Hepatocyte (in vitro differentiated cells): ENCODE results near the gene YES1. TPM values are rescaled to one million over a fixed set of nuclear protein-coding genes. Genes with fewer than 3 reads are reported as not detected.

Source experiments
- DNase-seq: peaks from one replicate; pipeline ENCODE4 v3.0.0-alpha.2; 2016; ENCODE audit warnings: low spot score
- H2AFZ ChIP-seq: fragments of 200-600 bp; sonication (generic); 2 replicates; pipeline ENCODE4 v1.6.0; 2016; ENCODE audit warnings: antibody characterized with exemption, mild to moderate bottlenecking
- H3K27ac ChIP-seq: fragments of 200-600 bp; sonication (generic); 2 replicates; pipeline ENCODE4 v1.5.1; 2016; ENCODE audit warnings: mild to moderate bottlenecking
- H3K27me3 ChIP-seq: fragments of 200-600 bp; sonication (generic); 2 replicates; pipeline ENCODE4 v1.6.1; 2016
- H3K36me3 ChIP-seq: fragments of 200-600 bp; sonication (generic); replicated peaks from 2 replicates; pipeline ENCODE4 v1.5.1; 2016; ENCODE audit warnings: low read depth; ENCODE audit not compliant: insufficient read depth
- H3K4me1 ChIP-seq: fragments of 200-600 bp; sonication (generic); 2 replicates; pipeline ENCODE4 v1.5.1; 2016; ENCODE audit warnings: mild to moderate bottlenecking, moderate library complexity; ENCODE audit not compliant: insufficient read depth
- H3K4me2 ChIP-seq: fragments of 200-600 bp; sonication (generic); 2 replicates; pipeline ENCODE4 v1.6.0; 2016
- H3K4me3 ChIP-seq: fragments of 200-600 bp; sonication (generic); 2 replicates; pipeline ENCODE4 v1.5.1; 2016; ENCODE audit warnings: mild to moderate bottlenecking
- H3K79me2 ChIP-seq: fragments of 200-600 bp; sonication (generic); 2 replicates; pipeline ENCODE4 v1.6.0; 2017; ENCODE audit warnings: mild to moderate bottlenecking
- H3K9me2 ChIP-seq: fragments of 200-600 bp; sonication (generic); replicated peaks from 2 replicates; pipeline ENCODE4 v1.6.0; 2017; ENCODE audit warnings: mild to moderate bottlenecking; ENCODE audit not compliant: insufficient read depth
- H3K9me3 ChIP-seq: fragments of 200-600 bp; sonication (generic); 2 replicates; pipeline ENCODE4 v1.5.1; 2016; ENCODE audit warnings: low read depth, mild to moderate bottlenecking
- H4K20me1 ChIP-seq: fragments of 200-600 bp; sonication (generic); 2 replicates; pipeline ENCODE4 v1.6.0; 2016; ENCODE audit warnings: mild to moderate bottlenecking; ENCODE audit not compliant: insufficient read depth, poor library complexity, severe bottlenecking
- CTCF ChIP-seq: fragments of 200-600 bp; sonication (generic); IDR thresholded peaks from 2 replicates; pipeline ENCODE4 v1.5.1; 2016; ENCODE audit warnings: antibody characterized with exemption, mild to moderate bottlenecking; ENCODE audit not compliant: poor library complexity
- EZH2 ChIP-seq: fragments of 200-600 bp; sonication (generic); IDR thresholded peaks from 2 replicates; pipeline ENCODE4 v1.6.1; 2016; ENCODE audit warnings: antibody characterized with exemption, mild to moderate bottlenecking, borderline replicate concordance
- EZH2phosphoT487 ChIP-seq: fragments of 200-600 bp; sonication (generic); IDR thresholded peaks from one replicate; pipeline ENCODE4 v1.6.1; 2018; ENCODE audit warnings: antibody characterized with exemption, mild to moderate bottlenecking, low read depth, moderate library complexity; ENCODE audit not compliant: unreplicated experiment, severe bottlenecking
- WGBS: methylation state at CpG from one replicate; pipeline ENCODE4 v1.1.6; 2016; ENCODE audit warnings: low lambda C conversion rate; ENCODE audit errors: missing lambda C conversion rate; 5-methylcytosine and 5-hydroxymethylcytosine counted together
- polyA plus RNA-seq: library from polyadenylated mRNA; unstranded; fragments of >200 nt; fragmentation: Nextera tagmentation; extraction: Ambion mirVana; gene quantifications from 2 replicates; pipeline ENCODE4 v1.2.1, GENCODE V29; 2016
- total RNA-seq: library from RNA; depleted of rRNA; stranded (reverse); fragments of >200 nt; gene quantifications from 2 replicates; pipeline ENCODE4 v1.2.3, GENCODE V29; 2014

Gene YES1
- total and polyA plus RNA-seq, 2 experiments from 2014 or later: 25.2 to 108 TPM

GRCh38 chr18:816088-816653 lies 4.1 kb upstream of the YES1 start:
- no peak for DNase-seq
- H3K9me2 ChIP-seq: no peaks in the 10 kb centered on the region
- H3K4me2 ChIP-seq: no peak overlapping the region
- no peak overlapping the region for H3K4me3 ChIP-seq
- no peak overlapping the region for H2AFZ ChIP-seq
- no peak overlapping the region for H3K27ac ChIP-seq
- peaks cover under 1% of the 10 kb centered on the region for H4K20me1 ChIP-seq
- H3K36me3 ChIP-seq: no peaks in the 10 kb centered on the region
- TF ChIP-seq CTCF (no peak), EZH2phosphoT487 (no peak), EZH2 (no peak)
- WGBS: 86% methylated on average over 4 of the region's 4 CpGs
- no peaks in the 10 kb centered on the region for H3K27me3 ChIP-seq
- H3K4me1 ChIP-seq: no peaks in the 10 kb centered on the region
- H3K79me2 ChIP-seq: peaks cover 5% of the 10 kb centered on the region
- H3K9me3 ChIP-seq: no peaks in the 10 kb centered on the region

- Histone ChIP-seq H3K27ac (no peak overlapping the region), H3K9me2 (no peaks in the 10 kb centered on the region), H3K4me2 (no peak overlapping the region), H3K36me3 (no peaks in the 10 kb centered on the region), H3K9me3 (no peaks in the 10 kb centered on the region), H4K20me1 (peaks cover 8% of the 10 kb centered on the region), H3K4me3 (no peak overlapping the region), H3K27me3 (no peaks in the 10 kb centered on the region), H3K79me2 (peaks cover 13% of the 10 kb centered on the region), H3K4me1 (peaks cover under 1% of the 10 kb centered on the region), H2AFZ (no peak overlapping the region)
- TF ChIP-seq EZH2 (no peak), CTCF (no peak), EZH2phosphoT487 (no peak)
- 90% methylated on average over 3 of the region's 3 CpGs for WGBS
- no peak for DNase-seq
Observed at GRCh38 chr18:815353-815752, 3.3 kb upstream of the YES1 start.

DNA sequence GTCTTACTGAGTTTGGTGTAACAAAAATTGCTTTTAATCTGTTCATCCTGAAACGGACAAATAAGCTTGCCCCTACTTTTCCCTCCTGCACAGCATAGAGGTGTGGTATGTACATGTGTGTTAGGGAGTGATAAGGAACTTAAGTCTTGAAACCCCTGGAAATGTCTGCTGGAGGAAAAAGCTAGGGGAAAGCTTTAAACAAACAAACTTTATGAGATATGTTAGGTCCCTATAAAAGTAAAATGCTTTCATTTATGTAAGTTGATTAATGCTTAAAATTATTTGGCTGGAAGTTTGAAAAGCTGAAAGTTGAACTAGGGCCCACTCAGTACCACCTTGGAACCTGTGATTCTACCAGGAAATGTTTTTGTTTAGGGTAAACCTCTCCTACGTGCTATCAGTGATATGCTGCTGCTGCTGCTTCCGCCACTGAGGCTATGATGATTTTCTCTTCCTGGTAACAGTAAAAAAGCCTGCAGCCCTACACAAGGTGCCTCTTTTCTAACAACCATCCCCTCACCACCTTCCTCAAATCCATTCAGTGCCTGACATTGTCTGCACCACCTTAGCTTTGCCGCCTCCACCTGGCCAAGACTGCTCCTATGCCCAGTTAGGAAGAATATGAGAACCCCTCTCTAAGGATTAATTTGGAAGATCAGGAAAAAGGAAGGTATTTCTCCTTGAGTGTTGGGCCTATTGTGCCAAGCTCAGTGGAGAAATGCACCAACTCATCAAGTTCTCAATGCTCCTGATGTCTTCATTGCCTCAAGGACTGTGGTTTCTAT lies 2.5 kb upstream of the YES1 start:
- no peak for DNase-seq

More for the DNA sequence above, 2.5 kb upstream of the YES1 start:
- Histone ChIP-seq H3K4me3 (no peak overlapping the region), H3K4me1 (peaks cover 9% of the 10 kb centered on the region), H3K27ac (peak overlapping the region; percentile 19), H4K20me1 (peaks cover 16% of the 10 kb centered on the region), H3K4me2 (no peak overlapping the region), H3K36me3 (no peaks in the 10 kb centered on the region), H3K27me3 (no peaks in the 10 kb centered on the region), H2AFZ (no peak overlapping the region), H3K9me3 (no peaks in the 10 kb centered on the region), H3K79me2 (peaks cover 22% of the 10 kb centered on the region), H3K9me2 (no peaks in the 10 kb centered on the region)
- no peak for TF ChIP-seq CTCF
- no peak for TF ChIP-seq EZH2
- 53% methylated on average over 4 of the region's 4 CpGs for WGBS
